HG03521 (cell line): ENCODE measurements around the gene MVB12B.

Experiments
- ATAC-seq: cut with Tn5 transposase; IDR thresholded peaks from one replicate; pipeline ENCODE4 v1.9.1; 2021; ENCODE audit warnings: mild to moderate bottlenecking, moderate library complexity; ENCODE audit not compliant: unreplicated experiment

The MVB12B gene

DNA sequence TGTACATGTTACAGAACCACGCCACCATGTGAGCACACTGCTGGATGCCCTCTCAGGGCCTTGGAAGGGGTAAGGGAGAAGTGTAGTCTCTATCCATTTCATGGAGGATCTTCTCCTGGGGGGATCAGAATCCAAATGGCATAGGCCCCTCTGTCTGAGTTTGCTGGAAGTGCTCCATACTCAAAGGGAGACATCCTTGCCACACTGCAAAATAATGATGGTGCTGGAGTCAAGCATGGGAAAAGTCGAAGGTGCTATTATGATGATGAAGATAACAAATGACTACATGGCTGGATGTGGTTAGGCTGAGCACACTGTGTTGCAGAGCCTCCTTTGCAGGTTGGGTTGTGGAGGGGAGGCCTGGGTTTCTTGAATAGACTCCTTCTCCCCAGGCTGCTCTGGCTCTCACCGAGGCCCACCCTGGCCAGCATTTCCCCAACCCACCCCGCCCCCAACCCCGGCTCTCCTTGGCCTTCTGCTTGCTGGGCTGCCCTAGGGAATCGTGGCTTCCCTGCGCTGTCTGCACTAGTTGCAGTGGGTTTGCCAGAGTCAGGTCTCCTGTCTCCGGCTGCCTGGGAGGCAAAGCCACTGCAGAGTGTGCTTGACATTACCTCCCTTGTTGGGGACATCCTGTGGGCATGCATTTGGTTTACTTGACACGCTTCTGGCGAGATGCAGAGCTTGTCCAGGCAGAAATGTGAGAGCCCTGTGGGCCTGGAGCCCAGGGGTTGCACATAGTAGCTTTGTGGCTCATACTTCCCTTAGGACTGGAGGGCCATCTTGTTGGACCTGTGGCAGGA is 3.0 kb downstream of the MVB12B start:
- ATAC-seq = no peak

- ATAC-seq = no peak
Measured at GRCh38 chr9:126330536-126330935, 3.9 kb downstream of the MVB12B start.

DNA sequence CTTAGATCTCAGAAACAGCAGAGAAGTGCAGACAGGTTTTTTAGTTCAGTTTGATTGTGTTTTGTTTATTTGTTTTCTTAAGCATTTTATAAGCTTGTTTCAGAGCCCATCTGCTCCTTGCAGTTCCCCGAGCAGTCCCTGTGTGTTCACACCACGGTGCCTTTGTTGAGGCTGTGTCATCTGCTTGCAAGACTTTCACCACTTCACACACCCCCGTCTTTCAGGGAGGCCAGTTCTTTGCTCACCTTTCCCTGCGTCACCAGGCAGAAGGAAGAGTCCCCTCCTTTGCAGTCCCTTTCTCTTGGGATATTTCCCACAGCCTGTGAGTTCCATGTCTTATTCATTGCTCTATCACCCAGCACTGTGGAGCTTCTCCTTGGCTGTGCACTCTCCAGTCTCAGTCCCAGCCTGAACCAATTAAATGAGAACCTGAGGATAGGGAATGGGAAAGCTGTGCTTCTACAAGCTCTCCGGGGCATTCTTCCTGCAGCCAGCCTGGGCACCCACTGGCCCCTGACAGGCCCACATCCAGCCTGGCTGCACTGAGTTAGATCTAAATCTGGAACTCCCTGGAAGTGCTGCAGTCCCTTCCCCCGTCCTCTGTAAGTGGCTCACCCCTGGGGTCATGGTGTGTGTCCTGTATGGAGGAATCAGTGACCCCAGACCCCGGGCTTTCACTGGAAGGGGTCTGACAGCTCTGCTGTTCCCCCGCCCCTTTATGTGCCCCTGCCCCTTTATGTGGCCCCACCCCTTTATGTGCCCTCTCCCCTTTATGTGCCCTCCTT is 5.5 kb downstream of the MVB12B start:
- no peak for ATAC-seq

DNA sequence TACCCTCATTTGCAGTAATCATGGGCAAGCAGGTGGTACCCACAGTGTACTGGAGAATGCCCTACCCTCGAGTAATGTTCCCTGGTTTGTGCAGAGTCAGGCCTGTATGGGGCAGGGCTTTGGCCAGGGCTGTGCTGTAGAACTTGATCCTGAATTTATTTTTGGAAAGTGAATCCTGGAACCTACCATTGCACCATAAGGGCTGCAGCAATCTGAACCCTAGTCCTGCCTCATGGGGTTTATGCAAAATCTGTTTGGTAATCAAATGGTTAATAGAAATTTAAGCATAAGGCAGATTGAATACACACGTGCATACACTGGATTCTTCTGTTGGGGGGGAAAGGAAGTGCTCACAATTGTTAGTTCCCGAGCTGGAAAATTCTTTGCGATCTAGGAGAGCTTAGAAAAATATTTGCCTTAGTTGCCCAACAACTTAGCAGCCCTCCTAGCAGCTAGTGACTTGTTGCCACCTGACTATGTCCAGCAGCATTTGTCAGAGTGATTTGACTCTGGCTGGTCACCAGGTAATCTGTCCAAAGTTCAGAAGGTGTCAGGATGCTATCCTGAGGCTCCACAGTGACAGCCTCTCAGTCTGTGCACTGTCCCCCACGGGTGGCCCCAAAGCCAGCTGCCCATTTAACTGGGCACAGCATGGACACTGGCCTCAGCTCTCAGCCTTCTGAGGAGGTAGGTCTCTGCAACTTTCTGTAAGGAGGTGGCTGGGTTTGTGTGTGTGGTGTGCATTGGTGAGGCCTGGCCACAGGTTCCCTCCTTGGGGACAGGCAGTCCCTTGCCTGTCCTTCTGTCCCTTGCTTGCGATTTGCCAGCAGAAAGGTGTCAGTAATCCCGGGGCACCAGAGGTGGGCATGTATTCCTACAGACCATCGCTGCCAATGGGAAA is 8.3 kb downstream of the MVB12B start:
- ATAC-seq = no peak

DNA sequence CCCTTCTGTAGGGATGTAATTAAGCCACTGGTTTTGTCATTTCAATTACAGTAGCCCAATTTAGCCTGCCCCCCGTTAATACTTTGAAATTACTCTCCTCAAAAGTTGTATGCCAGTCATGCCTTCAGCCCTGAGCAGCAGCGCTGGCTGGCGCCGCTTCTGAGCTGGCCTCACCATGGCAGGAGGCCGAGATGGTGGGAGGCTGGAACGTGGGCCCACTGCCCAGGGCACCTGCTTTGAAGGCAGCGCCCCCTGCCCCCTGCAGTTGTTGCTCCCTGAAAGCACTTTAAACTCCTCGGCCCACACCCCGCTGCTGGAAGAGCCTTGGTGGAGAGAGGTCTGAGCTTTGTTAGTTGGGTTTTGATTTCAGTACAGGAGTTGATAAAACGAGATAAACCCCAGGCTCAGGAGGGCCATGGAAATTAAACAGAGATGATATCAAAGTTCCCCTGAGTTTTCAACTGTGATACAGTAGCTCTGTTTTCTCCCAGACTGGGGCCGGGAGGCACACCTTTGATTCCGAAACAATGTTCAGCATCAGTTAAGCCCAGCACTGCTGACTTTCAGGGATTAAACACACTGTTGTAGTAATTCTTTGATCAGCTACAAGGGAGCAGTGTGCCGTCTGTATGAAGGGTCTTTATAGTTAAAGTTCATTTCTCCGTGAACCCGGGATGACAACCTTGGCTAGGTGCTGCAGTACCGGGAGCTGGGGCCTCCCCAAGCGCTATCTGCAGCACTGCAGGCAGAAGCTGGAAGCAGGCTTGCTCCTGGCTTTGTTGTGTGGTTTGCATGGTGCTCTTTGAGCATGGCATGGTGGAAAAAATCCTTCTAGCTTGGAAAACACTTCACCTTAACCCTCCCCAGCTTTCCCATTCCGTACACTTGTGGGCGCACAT is 9.5 kb downstream of the MVB12B start:
- no peak for ATAC-seq

DNA sequence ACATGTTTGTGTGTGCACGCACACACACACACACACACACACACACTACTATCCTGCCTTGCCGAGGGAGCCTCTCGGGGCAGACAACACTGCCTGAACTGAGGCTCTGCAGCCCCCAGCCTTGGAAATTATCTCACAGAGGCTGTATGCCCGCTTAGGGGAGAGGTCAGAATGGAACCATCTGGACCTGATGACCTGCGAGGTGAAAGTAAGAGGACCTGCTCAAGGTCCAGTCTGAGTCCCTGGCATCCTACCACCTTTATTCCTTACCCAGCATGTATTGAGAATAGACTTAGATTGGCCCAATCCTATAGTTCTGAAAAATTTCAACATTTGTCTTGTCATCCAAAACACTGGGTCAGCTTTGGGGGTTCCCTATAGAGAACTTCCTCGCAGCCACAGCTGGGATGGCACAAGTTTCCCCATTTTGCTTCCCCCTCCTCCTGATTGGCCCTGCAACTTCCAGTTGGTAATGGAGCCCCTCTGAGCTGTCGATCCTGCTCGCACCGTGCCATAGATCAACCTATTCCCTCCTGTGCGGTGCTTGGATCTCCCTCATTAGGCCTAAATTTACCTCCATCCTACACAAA is 10.2 kb downstream of the MVB12B start:
- ATAC-seq = no peak

GRCh38 chr9:126337729-126338372 is 11.2 kb downstream of the MVB12B start:
- ATAC-seq = no peak

GRCh38 chr9:126338945-126339344 is 12.3 kb downstream of the MVB12B start:
- no peak for ATAC-seq

- no peak for ATAC-seq
Measured at GRCh38 chr9:126341426-126341825, 14.8 kb downstream of the MVB12B start.

DNA sequence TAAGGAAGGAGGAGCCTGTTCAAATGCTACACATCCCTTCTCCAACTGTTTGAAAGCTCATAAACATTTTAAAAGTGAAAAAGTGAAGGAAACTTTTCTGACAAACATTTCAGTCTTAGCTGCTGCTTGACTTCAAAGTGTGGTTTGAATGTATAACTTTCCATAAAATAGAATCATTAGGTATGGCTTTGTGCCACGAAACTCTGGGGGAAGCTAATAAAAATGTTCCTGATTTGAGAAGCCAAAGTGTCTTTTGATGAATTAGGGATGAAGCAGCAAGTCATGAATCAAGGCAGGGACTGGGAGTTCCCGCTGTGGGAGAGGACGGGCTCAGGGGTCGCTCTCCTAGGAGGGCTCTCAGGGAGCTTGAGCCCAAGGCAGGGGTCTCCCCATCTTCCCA is 15.3 kb downstream of the MVB12B start:
- ATAC-seq = no peak

DNA sequence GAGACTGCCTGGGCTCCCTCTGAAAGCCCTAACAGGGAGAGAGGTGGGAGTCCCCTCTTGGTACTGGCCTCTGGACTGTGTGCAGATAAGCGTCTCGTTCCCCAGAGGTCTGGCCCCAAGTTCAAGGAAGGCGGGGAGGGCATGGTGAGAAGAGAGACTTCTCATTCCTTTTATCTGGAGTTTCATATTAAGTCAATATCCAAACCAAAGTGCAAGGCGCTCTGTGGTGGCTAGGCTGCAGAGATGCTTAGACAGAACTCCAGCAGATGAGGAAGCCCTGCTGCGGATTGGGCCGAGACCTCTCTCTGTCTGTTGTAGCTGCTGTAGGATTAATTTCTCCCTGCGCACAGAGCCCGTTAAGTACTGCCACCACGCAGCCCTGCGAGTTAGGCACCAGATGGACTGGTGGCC is 16.0 kb downstream of the MVB12B start:
- no peak for ATAC-seq

DNA sequence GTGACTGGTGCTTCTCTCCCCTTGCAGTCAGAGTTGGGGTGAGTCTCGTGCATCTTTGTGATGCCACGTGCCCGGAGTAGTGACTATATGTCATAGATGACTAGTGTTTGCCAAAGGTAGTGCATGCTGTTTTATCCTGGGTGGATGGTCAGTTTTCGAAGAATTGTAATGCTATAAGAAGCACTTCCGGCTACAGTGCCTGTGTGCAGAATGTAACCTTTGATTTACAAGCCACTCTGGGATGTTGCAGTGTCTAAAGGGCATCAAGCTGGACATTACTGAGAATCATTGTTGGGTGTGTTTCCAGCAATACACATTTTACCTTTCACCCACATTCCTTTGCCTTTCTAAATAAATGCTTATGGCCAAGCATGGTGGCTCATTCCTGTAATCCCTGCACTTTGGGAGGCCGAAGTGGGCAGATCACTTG is 16.7 kb downstream of the MVB12B start:
- no peak for ATAC-seq

GRCh38 chr9:126346031-126346430 is 19.4 kb downstream of the MVB12B start:
- ATAC-seq = no peak

- no peak for ATAC-seq
Measured at GRCh38 chr9:126347093-126347492, 20.5 kb downstream of the MVB12B start.

- ATAC-seq = no peak
Measured at GRCh38 chr9:126347911-126348760, 21.5 kb downstream of the MVB12B start.

DNA sequence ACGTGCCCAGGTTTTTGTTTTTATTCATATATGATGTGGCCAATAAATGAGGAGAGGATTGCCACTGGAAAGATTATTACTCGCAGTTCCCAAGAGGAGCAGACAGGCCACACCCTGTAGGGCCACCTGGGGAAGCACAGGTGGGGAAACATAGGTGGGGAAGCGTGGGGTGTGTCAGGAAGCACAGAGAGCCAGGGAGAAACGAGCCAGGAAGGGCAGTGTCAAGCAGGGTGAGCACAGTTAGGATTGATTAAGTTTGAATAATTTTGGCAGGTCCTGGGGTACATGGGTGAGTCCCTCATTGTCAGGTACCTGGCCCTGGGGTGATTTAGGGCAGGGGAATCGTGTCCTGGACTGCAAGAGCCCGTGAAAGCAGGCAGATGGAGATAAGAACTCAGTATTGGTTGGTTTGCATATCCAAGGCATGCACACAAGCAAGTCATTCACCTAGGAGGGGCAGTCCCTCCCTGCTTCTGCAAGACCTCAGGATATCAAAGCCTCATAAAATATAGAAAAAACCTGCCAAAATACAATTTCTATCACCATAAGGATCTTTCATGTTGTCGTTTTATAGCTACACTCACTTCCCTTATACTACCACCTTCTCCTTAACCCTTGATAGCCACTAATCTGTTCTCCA is 22.4 kb downstream of the MVB12B start:
- no peak for ATAC-seq

DNA sequence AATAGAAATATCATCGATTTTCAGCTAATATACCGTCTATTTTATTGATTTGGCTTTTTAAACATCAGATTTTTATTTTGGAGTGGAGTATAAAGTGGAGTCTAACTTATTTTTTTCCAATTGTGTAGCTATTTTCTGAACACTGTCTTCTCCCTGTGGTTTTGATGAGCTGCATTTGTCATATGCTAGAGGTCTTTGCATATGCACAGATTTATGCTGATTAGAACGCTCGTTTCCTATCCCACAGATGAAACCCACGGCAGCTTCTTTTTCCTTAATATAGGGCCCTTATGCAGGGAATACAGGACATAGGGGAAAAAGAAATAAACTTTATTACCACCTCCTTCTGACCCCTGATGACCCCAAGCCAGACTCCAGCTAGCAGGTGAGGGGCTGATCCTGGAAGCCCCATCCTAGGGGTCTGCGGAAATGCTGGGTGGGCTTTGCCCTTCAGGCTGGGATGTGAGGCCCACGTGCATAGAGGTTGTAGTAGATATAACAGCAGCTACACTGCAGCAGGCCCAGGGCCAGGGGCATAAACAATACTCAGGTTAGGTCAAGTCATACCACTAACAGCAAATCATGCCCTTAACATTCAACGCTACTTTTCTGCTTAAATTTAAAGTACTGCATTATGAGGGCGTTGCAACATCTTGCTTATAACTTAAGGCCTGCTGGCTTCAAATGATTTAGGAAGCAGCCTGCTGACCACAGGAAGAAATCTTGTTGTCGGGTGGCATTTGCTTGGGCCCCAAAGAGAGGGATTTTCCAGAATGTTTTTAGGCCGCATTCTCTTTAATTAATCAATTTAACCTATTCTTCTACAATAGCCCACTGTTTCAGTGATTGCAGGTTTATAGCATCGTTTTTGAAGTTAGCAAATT is 28.5 kb downstream of the MVB12B start:
- no peak for ATAC-seq
